Neuronal stem cell (in vitro differentiated cells): ENCODE measurements around the gene TEX9.

ENCODE experiments used
- DNase-seq: peaks from one replicate; pipeline ENCODE4 v3.0.0-alpha.2; 2013; ENCODE audit warnings: low spot score
- H2AFZ ChIP-seq: one replicate; pipeline ENCODE4 v1.6.1; 2013; ENCODE audit warnings: mild to moderate bottlenecking, low read length, inconsistent platforms
- H2AK5ac ChIP-seq: 2 replicates; pipeline ENCODE4 v1.6.1; 2013; ENCODE audit warnings: low read depth, mild to moderate bottlenecking, inconsistent platforms, low read length, moderate library complexity, mixed read lengths
- H2BK120ac ChIP-seq: 2 replicates; pipeline ENCODE4 v1.6.1; 2013; ENCODE audit warnings: low read depth, mild to moderate bottlenecking, inconsistent platforms, low read length, moderate library complexity, mixed read lengths
- H2BK12ac ChIP-seq: one replicate; pipeline ENCODE4 v1.6.1; 2013; ENCODE audit warnings: low read length, inconsistent platforms
- H2BK15ac ChIP-seq: 2 replicates; pipeline ENCODE4 v1.6.1; 2013; ENCODE audit warnings: mild to moderate bottlenecking, low read length, inconsistent platforms, mixed read lengths
- H2BK5ac ChIP-seq: one replicate; pipeline ENCODE4 v1.6.1; 2013; ENCODE audit warnings: inconsistent platforms, mild to moderate bottlenecking, low read length, moderate library complexity
- H3K14ac ChIP-seq: one replicate; pipeline ENCODE4 v1.6.1; 2013; ENCODE audit warnings: low read length, inconsistent platforms
- H3K18ac ChIP-seq: 2 replicates; pipeline ENCODE4 v1.6.1; 2013; ENCODE audit warnings: low read length, inconsistent platforms
- H3K23ac ChIP-seq: 2 replicates; pipeline ENCODE4 v1.6.1; 2013; ENCODE audit warnings: low read depth, mild to moderate bottlenecking, mixed read lengths, low read length, inconsistent platforms; ENCODE audit not compliant: poor library complexity
- H3K27ac ChIP-seq: replicated peaks from 3 replicates; pipeline ENCODE4 v1.5.1; 2013; ENCODE audit warnings: low read length, inconsistent platforms
- H3K27me3 ChIP-seq, 3 experiments: 2 replicates each; pipeline ENCODE4 v1.6.1; 2013; ENCODE audit warnings: low read length in 3 of 3, mild to moderate bottlenecking in 2 of 3, inconsistent platforms in 1 of 3, low read depth in 1 of 3, mixed read lengths in 1 of 3, moderate library complexity in 1 of 3; ENCODE audit not compliant: control insufficient read depth in 3 of 3, insufficient read depth in 3 of 3
- H3K36me3 ChIP-seq, 2 donors: replicated peaks in 1 of 2; 2 replicates each; pipeline ENCODE4 v1.6.1; 2013; ENCODE audit warnings: low read length in 2 of 2; ENCODE audit not compliant: control insufficient read depth in 2 of 2, insufficient read depth in 2 of 2
- H3K4ac ChIP-seq: 2 replicates; pipeline ENCODE4 v1.6.1; 2013; ENCODE audit warnings: inconsistent platforms, mild to moderate bottlenecking, low read length, moderate library complexity
- H3K4me1 ChIP-seq, 2 donors: 1 replicate in 1 of 2; 2 replicates in 1 of 2; pipeline ENCODE4 v1.6.1; 2013; ENCODE audit warnings: low read length in 2 of 2, low read depth in 1 of 2; ENCODE audit not compliant: control insufficient read depth in 2 of 2, insufficient read depth in 1 of 2
- H3K4me2 ChIP-seq: one replicate; pipeline ENCODE4 v1.6.1; 2013; ENCODE audit warnings: mild to moderate bottlenecking, low read length, inconsistent platforms; ENCODE audit not compliant: insufficient read depth, poor library complexity, severe bottlenecking
- H3K4me3 ChIP-seq, 2 donors: 2 replicates each; pipeline ENCODE4 v1.5.1; 2013; ENCODE audit warnings: low read length in 2 of 2, mild to moderate bottlenecking in 2 of 2, inconsistent platforms in 1 of 2, moderate library complexity in 1 of 2
- H3K79me1 ChIP-seq: one replicate; pipeline ENCODE4 v1.6.1; 2013; ENCODE audit warnings: low read depth, mild to moderate bottlenecking, inconsistent platforms, low read length, moderate library complexity
- H3K9ac ChIP-seq: one replicate; pipeline ENCODE4 v1.6.1; 2013; ENCODE audit warnings: mild to moderate bottlenecking, low read depth, low read length, inconsistent platforms; ENCODE audit not compliant: poor library complexity
- H3K9me3 ChIP-seq, 2 donors: replicated peaks in 1 of 2; 2 replicates each; pipeline versions ENCODE3 to v1.6.1; 2013; ENCODE audit warnings: low read length in 2 of 2, mild to moderate bottlenecking in 2 of 2, inconsistent platforms in 1 of 2, low read depth in 1 of 2, mixed read lengths in 1 of 2, moderate library complexity in 1 of 2; ENCODE audit not compliant: control insufficient read depth in 2 of 2, insufficient read depth in 1 of 2
- H4K8ac ChIP-seq: one replicate; pipeline ENCODE4 v1.6.1; 2013; ENCODE audit warnings: low read depth, mild to moderate bottlenecking, inconsistent platforms, low read length, moderate library complexity
- H4K91ac ChIP-seq: one replicate; pipeline ENCODE4 v1.6.1; 2013; ENCODE audit warnings: low read length, low read depth, mild to moderate bottlenecking, inconsistent platforms; ENCODE audit not compliant: poor library complexity
- WGBS, 2 donors: extraction: QIAGEN DNeasy Blood & Tissue Kit; methylation state at CpG; one replicate each; pipeline ENCODE4 v1.1.7; 2013; ENCODE audit warnings: missing lambda C conversion rate in 2 of 2, mixed read lengths in 1 of 2; ENCODE audit not compliant: insufficient read length in 2 of 2, insufficient replicate concordance in 1 of 2; ENCODE audit errors: extremely low coverage in 2 of 2; 5-methylcytosine and 5-hydroxymethylcytosine counted together

TEX9 gene

DNA sequence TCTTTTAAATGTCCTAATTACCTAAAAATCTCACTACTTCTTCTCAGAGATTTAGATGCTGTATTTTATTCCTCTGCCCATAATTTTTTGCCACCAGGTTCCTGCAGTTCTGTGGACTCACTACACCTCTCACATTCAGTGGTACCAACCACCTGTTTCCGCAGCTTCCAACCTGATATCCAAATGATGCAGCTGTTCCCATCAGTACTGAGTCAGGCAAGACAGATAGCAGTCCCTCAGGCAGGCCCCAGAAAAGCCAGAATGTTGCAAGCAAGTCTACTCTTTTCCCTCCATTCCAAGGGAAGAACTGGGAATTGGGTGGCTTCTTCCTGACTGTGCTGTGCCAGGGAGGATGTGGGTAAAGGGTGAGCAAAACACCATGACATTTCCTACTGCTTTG lies 60.8 kb downstream of the TEX9 start:
- H2BK12ac ChIP-seq = no peak overlapping the region
- WGBS, 2 donors = no CpG with 5 or more reads among the region's 1 CpG
- no peak overlapping the region for H3K4me3 ChIP-seq
- no peaks in the 10 kb centered on the region for H3K27me3 ChIP-seq
- no peaks in the 10 kb centered on the region for H3K79me1 ChIP-seq
- no peak overlapping the region for H3K4ac ChIP-seq
- H3K4me1 ChIP-seq = no peaks in the 10 kb centered on the region
- H2AK5ac ChIP-seq = no peak overlapping the region
- no peak overlapping the region for H3K14ac ChIP-seq
- H3K18ac ChIP-seq = no peak overlapping the region
- peaks cover 0 to 8% of the 10 kb centered on the region in 2 donors for H3K36me3 ChIP-seq
- no peak overlapping the region for H2BK15ac ChIP-seq
- no peak overlapping the region for H2BK120ac ChIP-seq
- no peak overlapping the region for H2BK5ac ChIP-seq
- no peak overlapping the region for H3K4me2 ChIP-seq
- H2AFZ ChIP-seq = no peak overlapping the region
- no peak overlapping the region for H3K9ac ChIP-seq
- no peak overlapping the region for H3K23ac ChIP-seq
- no peak for DNase-seq
- peaks cover 0 to 13% of the 10 kb centered on the region in 2 donors for H3K9me3 ChIP-seq
- H3K27ac ChIP-seq = no peak overlapping the region
- H4K91ac ChIP-seq = no peak overlapping the region
- no peak overlapping the region for H4K8ac ChIP-seq

DNA sequence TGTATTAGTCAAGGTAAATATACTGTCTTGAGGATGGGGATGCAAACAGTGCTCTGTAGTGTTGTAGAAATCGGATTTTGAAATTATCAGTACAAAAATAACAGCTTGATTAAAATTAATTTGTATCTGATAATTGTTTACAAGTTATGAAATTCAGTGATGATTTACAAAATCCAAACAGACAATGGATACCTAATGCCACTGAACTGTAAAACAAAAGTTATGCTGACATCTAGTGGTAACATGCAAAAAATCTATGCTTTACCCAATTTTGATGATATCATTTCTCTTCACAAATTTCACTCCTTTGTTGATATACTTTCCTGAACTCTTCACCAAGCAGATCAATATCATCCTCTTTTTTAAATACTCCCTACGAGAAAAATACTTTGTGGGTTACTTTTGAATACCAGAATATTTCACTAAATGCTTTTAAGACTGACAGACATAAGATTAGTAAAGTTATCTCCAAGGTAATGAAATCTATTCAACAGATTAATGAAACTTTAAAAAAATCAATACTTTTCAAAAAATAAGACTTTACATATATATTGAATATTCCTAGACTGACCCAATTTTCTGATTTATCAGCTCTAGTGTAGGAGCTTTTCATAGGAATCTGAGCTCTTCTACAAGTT lies 63.7 kb downstream of the TEX9 start:
- peaks cover 0 to 11% of the 10 kb centered on the region in 2 donors for H3K36me3 ChIP-seq
- no peak overlapping the region for H2BK12ac ChIP-seq
- H3K27me3 ChIP-seq = no peaks in the 10 kb centered on the region
- peaks cover 0 to 13% of the 10 kb centered on the region in 2 donors for H3K9me3 ChIP-seq
- H2BK120ac ChIP-seq = no peak overlapping the region
- H3K27ac ChIP-seq = no peak overlapping the region
- H2BK15ac ChIP-seq = no peak overlapping the region
- no peak overlapping the region for H2AFZ ChIP-seq
- no peak overlapping the region for H3K18ac ChIP-seq
- no peaks in the 10 kb centered on the region for H3K79me1 ChIP-seq
- no peak overlapping the region for H4K8ac ChIP-seq
- no peak overlapping the region for H3K9ac ChIP-seq
- H3K4me1 ChIP-seq = no peaks in the 10 kb centered on the region
- no CpG with 5 or more reads among the region's 2 CpGs for WGBS, 2 donors
- DNase-seq = peak; percentile 0
- H2AK5ac ChIP-seq = no peak overlapping the region
- H3K14ac ChIP-seq = no peak overlapping the region
- no peak overlapping the region for H2BK5ac ChIP-seq
- no peak overlapping the region for H4K91ac ChIP-seq
- H3K4me3 ChIP-seq = no peak overlapping the region
- no peak overlapping the region for H3K4ac ChIP-seq
- no peak overlapping the region for H3K4me2 ChIP-seq
- no peak overlapping the region for H3K23ac ChIP-seq

DNA sequence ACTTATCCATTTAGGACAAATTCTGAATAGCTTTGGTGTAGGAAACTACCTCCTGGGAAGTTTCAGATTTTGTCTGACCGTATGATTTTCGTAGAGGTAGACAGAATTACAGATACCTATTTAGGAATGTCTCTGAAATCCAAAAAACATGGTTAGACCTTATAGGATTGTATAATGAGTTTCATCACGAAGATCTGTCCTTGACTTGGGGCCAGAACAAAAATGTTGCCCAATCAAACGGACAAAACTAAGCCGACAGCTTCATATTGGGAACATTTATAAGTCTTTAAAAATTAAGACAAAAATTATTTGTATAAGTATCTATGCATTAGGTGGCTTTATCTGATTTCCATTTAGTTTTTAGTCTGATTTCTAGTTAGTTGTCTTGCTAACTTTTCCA lies 67.1 kb downstream of the TEX9 start:
- no peak overlapping the region for H2BK15ac ChIP-seq
- H4K91ac ChIP-seq = no peak overlapping the region
- H3K23ac ChIP-seq = no peak overlapping the region
- no peaks in the 10 kb centered on the region for H3K79me1 ChIP-seq
- no peak overlapping the region for H4K8ac ChIP-seq
- no peak overlapping the region for H3K18ac ChIP-seq
- no peak overlapping the region for H3K4me3 ChIP-seq
- H3K9ac ChIP-seq = no peak overlapping the region
- H3K4ac ChIP-seq = no peak overlapping the region
- peaks cover 0 to 8% of the 10 kb centered on the region in 2 donors for H3K36me3 ChIP-seq
- no peak for DNase-seq
- no peak overlapping the region for H2AK5ac ChIP-seq
- H3K9me3 ChIP-seq = no peaks in the 10 kb centered on the region
- no peak overlapping the region for H2BK5ac ChIP-seq
- H2AFZ ChIP-seq = no peak overlapping the region
- no peak overlapping the region for H3K14ac ChIP-seq
- WGBS, 2 donors = no CpG with 5 or more reads among the region's 5 CpGs
- no peak overlapping the region for H3K27ac ChIP-seq
- no peak overlapping the region for H2BK120ac ChIP-seq
- H3K4me2 ChIP-seq = no peak overlapping the region
- no peak overlapping the region for H2BK12ac ChIP-seq
- H3K27me3 ChIP-seq = no peaks in the 10 kb centered on the region
- H3K4me1 ChIP-seq = no peaks in the 10 kb centered on the region

DNA sequence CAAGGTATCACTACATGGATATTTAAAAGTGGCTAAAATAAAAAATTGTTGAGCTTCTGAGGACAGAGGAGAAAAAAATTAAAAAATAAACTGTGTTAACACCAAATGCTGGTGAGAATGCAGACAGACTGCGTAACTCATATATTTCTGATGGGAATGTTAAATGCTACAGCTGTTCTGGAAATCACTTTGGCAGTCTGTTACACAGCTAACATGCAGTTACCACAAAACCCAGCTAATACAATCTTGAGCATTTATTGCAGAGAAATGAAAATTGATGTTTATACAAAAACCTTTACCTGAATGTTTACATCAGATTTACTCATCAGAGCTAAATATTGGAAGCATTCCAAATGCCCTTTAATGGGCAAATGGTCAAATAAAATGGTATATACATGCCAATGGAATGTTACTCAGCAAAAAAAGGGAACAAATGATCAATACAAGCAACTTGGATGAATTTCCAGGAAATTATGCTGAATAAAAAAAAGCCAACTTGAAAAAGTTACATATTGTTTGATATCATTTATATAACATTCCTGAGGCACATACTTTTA lies 75.1 kb downstream of the TEX9 start:
- Histone ChIP-seq H3K79me1 (no peaks in the 10 kb centered on the region), H4K8ac (no peak overlapping the region), H3K36me3 (peaks cover 0 to 3% of the 10 kb centered on the region in 2 donors), H3K4me2 (no peak overlapping the region), H2BK12ac (no peak overlapping the region), H3K9ac (no peak overlapping the region), H3K4ac (no peak overlapping the region), H2BK120ac (no peak overlapping the region), H3K14ac (no peak overlapping the region), H3K4me3 (no peak overlapping the region), H3K9me3 (no peaks in the 10 kb centered on the region), H2AFZ (no peak overlapping the region), H3K18ac (no peak overlapping the region), H2AK5ac (no peak overlapping the region), H3K27ac (no peak overlapping the region), H4K91ac (no peak overlapping the region), H3K4me1 (no peaks in the 10 kb centered on the region), H2BK15ac (no peak overlapping the region), H2BK5ac (no peak overlapping the region), H3K27me3 (no peaks in the 10 kb centered on the region), H3K23ac (no peak overlapping the region)
- no peak for DNase-seq
- WGBS, 2 donors = no CpG with 5 or more reads among the region's 1 CpG
